H1 (cell line): ENCODE data around the gene STAP2. TPM values are rescaled to one million over a fixed set of nuclear protein-coding genes. Genes with fewer than 3 reads are reported as not detected.

ENCODE experiments used
- CTCF ChIA-PET: fragments of 300-600 bp; sonication (Branson Sonifier 250); formaldehyde crosslinking; loops from one replicate; lab custom pipeline; 2021; ENCODE audit not compliant: partially characterized antibody; lab: Charles Lee
- POLR2A ChIA-PET: fragments of 300-600 bp; sonication (Branson Sonifier 250); formaldehyde crosslinking; loops from one replicate; lab custom pipeline; 2021; ENCODE audit warnings: inconsistent platforms; ENCODE audit not compliant: partially characterized antibody; lab: Charles Lee
- DNase-seq, 2 experiments: peaks; one replicate each; pipeline versions ENCODE4 v3.0.0 to v3.0.0-alpha.2; 2010 to 2022; ENCODE audit warnings: low spot score in 2 of 2, low read depth in 1 of 2, mixed read lengths in 1 of 2
- FAIRE-seq: peaks from 2 replicates; lab custom pipeline; 2011; peaks lifted over from hg19 to GRCh38; lab: Jason Lieb, UNC
- H2AFZ ChIP-seq: 2 replicates; pipeline ENCODE4 v1.8.1; 2012; ENCODE audit warnings: low read length, inconsistent platforms
- H2AK5ac ChIP-seq: 2 replicates; pipeline ENCODE4 v1.6.1; 2013; ENCODE audit warnings: low read depth, low read length
- H2BK120ac ChIP-seq: replicated peaks from 2 replicates; pipeline ENCODE3; 2013; ENCODE audit warnings: low read depth, low read length, inconsistent platforms
- H2BK12ac ChIP-seq: 2 replicates; pipeline ENCODE4 v1.6.1; 2013; ENCODE audit warnings: low read depth, low read length
- H2BK15ac ChIP-seq: 2 replicates; pipeline ENCODE4 v1.6.1; 2013; ENCODE audit warnings: low read length
- H2BK20ac ChIP-seq: 2 replicates; pipeline ENCODE4 v1.6.1; 2013; ENCODE audit warnings: low read length
- H2BK5ac ChIP-seq: 2 replicates; pipeline ENCODE4 v1.6.1; 2013; ENCODE audit warnings: low read depth, low read length
- H3K14ac ChIP-seq: 2 replicates; pipeline ENCODE4 v1.6.1; 2013; ENCODE audit warnings: inconsistent platforms; ENCODE audit not compliant: insufficient read length
- H3K18ac ChIP-seq: 2 replicates; pipeline ENCODE4 v1.6.1; 2013; ENCODE audit warnings: low read length; ENCODE audit errors: extremely low read depth
- H3K23ac ChIP-seq: 2 replicates; pipeline ENCODE4 v1.6.1; 2013; ENCODE audit warnings: inconsistent platforms; ENCODE audit not compliant: insufficient read length
- H3K23me2 ChIP-seq: 2 replicates; pipeline ENCODE4 v1.6.1; 2013; ENCODE audit warnings: low read depth, low read length
- H3K27ac ChIP-seq: 2 replicates; pipeline ENCODE4 v1.6.1; 2011; ENCODE audit warnings: low read depth, low read length, inconsistent platforms
- H3K27me3 ChIP-seq, 4 experiments: replicated peaks in 1 of 4; 1 replicate in 1 of 4; 2 replicates in 3 of 4; pipeline versions ENCODE4 v1.6.1 to v1.8.1; 2011 to 2013; ENCODE audit warnings: low read length in 3 of 4, mild to moderate bottlenecking in 3 of 4, inconsistent platforms in 2 of 4, mixed read lengths in 2 of 4, moderate library complexity in 1 of 4; ENCODE audit not compliant: control insufficient read depth in 3 of 4, insufficient read depth in 3 of 4; ENCODE audit errors: extremely low read depth in 1 of 4
- H3K36me3 ChIP-seq, 4 experiments: 2 replicates each; pipeline versions ENCODE4 v1.6.1 to v1.8.1; 2011 to 2013; ENCODE audit warnings: mild to moderate bottlenecking in 4 of 4, low read length in 3 of 4, moderate library complexity in 2 of 4, control low read depth in 1 of 4, inconsistent platforms in 1 of 4; ENCODE audit not compliant: insufficient read depth in 4 of 4, control insufficient read depth in 2 of 4
- H3K4ac ChIP-seq: replicated peaks from 2 replicates; pipeline ENCODE3; 2013; ENCODE audit warnings: low read length, low read depth, mixed read lengths, inconsistent platforms; ENCODE audit not compliant: insufficient read length
- H3K4me1 ChIP-seq, 4 experiments: replicated peaks in 1 of 4; 1 replicate in 1 of 4; 2 replicates in 3 of 4; pipeline versions ENCODE4 v1.6.1 to v1.8.1; 2011 to 2013; ENCODE audit warnings: low read length in 3 of 4, inconsistent platforms in 2 of 4, mixed read lengths in 1 of 4; ENCODE audit not compliant: insufficient read depth in 4 of 4, control insufficient read depth in 3 of 4
- H3K4me2 ChIP-seq, 2 experiments: 2 replicates each; pipeline versions ENCODE4 v1.6.1 to v1.8.1; 2011 to 2013; ENCODE audit warnings: low read depth in 2 of 2, low read length in 2 of 2, control low read depth in 1 of 2, inconsistent platforms in 1 of 2, mild to moderate bottlenecking in 1 of 2; ENCODE audit not compliant: insufficient read depth in 1 of 2
- H3K4me3 ChIP-seq, 4 experiments: fragments of 200-600, 300-600 bp in 1 of 4; sonication (generic), shearing (Covaris generic), sonication (Bioruptor Twin) in 1 of 4; 2 replicates each; pipeline versions ENCODE4 v1.5.1 to v1.8.1; 2011 to 2016; ENCODE audit warnings: low read length in 4 of 4, low read depth in 3 of 4, control low read depth in 2 of 4, inconsistent platforms in 2 of 4, mild to moderate bottlenecking in 2 of 4, mixed read lengths in 1 of 4, moderate library complexity in 1 of 4; ENCODE audit not compliant: insufficient read depth in 2 of 4; ENCODE audit errors: extremely low read depth in 1 of 4
- H3K56ac ChIP-seq: replicated peaks from 2 replicates; pipeline ENCODE3; 2013; ENCODE audit warnings: low read depth, mild to moderate bottlenecking, mixed read lengths, low read length, inconsistent platforms; ENCODE audit not compliant: insufficient read length
- H3K79me1 ChIP-seq: 2 replicates; pipeline ENCODE4 v1.6.1; 2013; ENCODE audit warnings: low read depth, low read length, control low read depth
- H3K79me2 ChIP-seq, 2 experiments: 2 replicates each; pipeline versions ENCODE4 v1.6.1 to v1.8.1; 2012 to 2013; ENCODE audit warnings: low read length in 2 of 2, mild to moderate bottlenecking in 2 of 2, inconsistent platforms in 1 of 2; ENCODE audit not compliant: insufficient read depth in 2 of 2, control insufficient read depth in 1 of 2
- H3K9ac ChIP-seq, 4 experiments: replicated peaks in 1 of 4; 1 replicate in 1 of 4; 2 replicates in 3 of 4; pipeline versions ENCODE4 v1.6.1 to v1.8.1; 2011 to 2013; ENCODE audit warnings: low read depth in 3 of 4, low read length in 3 of 4, control low read depth in 2 of 4, mild to moderate bottlenecking in 2 of 4, moderate library complexity in 2 of 4, inconsistent platforms in 1 of 4; ENCODE audit errors: extremely low read depth in 1 of 4
- H3K9me3 ChIP-seq, 2 experiments: 2 replicates each; pipeline versions ENCODE4 v1.6.1 to v1.8.1; 2012 to 2013; ENCODE audit warnings: mild to moderate bottlenecking in 2 of 2, moderate library complexity in 2 of 2, control low read depth in 1 of 2, inconsistent platforms in 1 of 2, low read depth in 1 of 2, low read length in 1 of 2, mixed read lengths in 1 of 2; ENCODE audit not compliant: insufficient read depth in 2 of 2
- H4K20me1 ChIP-seq, 2 experiments: replicated peaks in 1 of 2; 2 replicates each; pipeline versions ENCODE3 to v1.8.1; 2011 to 2013; ENCODE audit warnings: inconsistent platforms in 2 of 2, low read length in 2 of 2, mild to moderate bottlenecking in 1 of 2; ENCODE audit not compliant: insufficient read depth in 2 of 2, control insufficient read depth in 1 of 2
- H4K5ac ChIP-seq: 2 replicates; pipeline ENCODE4 v1.6.1; 2013; ENCODE audit warnings: low read length, low read depth, mixed read lengths, inconsistent platforms; ENCODE audit not compliant: insufficient read length
- H4K8ac ChIP-seq: 2 replicates; pipeline ENCODE4 v1.8.0; 2013; ENCODE audit warnings: mild to moderate bottlenecking, moderate library complexity, low read length, inconsistent platforms; ENCODE audit not compliant: insufficient read depth; ENCODE audit errors: extremely low read depth
- H4K91ac ChIP-seq: replicated peaks from 2 replicates; pipeline ENCODE3; 2013; ENCODE audit warnings: low read length, mixed read lengths, inconsistent platforms; ENCODE audit not compliant: insufficient read length
- BRCA1 ChIP-seq: IDR thresholded peaks from 2 replicates; pipeline ENCODE4 v1.6.1; 2012; ENCODE audit warnings: low read depth, low read length, improper control_type of control experiment
- KDM1A ChIP-seq: fragments of 200-600, 300-600 bp; sonication (generic); IDR thresholded peaks from 2 replicates; pipeline ENCODE4 v1.7.1; 2016; ENCODE audit warnings: mild to moderate bottlenecking, low read length, borderline replicate concordance
- SP4 ChIP-seq: IDR thresholded peaks from 2 replicates; pipeline ENCODE4 v1.6.1; 2012; ENCODE audit warnings: low read length, inconsistent platforms
- WGBS, 2 experiments: shearing (Covaris generic) in 1 of 2; methylation state at CpG; one replicate each; pipeline versions ENCODE4 v1.1.6 to v1.1.7; 2013 to 2015; ENCODE audit warnings: low lambda C conversion rate in 2 of 2, mixed read lengths in 2 of 2, inconsistent platforms in 1 of 2, low coverage in 1 of 2, missing lambda C conversion rate in 1 of 2; ENCODE audit not compliant: insufficient replicate concordance in 2 of 2, insufficient coverage in 1 of 2, insufficient read length in 1 of 2; ENCODE audit errors: extremely low coverage in 1 of 2, missing lambda C conversion rate in 1 of 2; 5-methylcytosine and 5-hydroxymethylcytosine counted together
- polyA plus RNA-seq, 7 experiments: library from polyadenylated mRNA; depleted of rRNA in 3 of 7; stranded (reverse) in 5 of 7; unstranded in 2 of 7; fragments of >200 nt in 5 of 7; fragments of 200-250 nt in 2 of 7; gene quantifications; 1 replicate in 5 of 7; 2 replicates in 1 of 7; 4 replicates in 1 of 7; pipeline versions ENCODE4 v1.2.1 to v1.2.3, GENCODE V29; 2011 to 2013; ENCODE audit warnings: missing spikeins in 2 of 7, mixed read lengths in 2 of 7
- total RNA-seq: library from RNA; stranded (reverse); fragmentation: NEBNext Ultra II Directional; extraction: Animal tissue kit (Norgen Biotek cat#: 25700); gene quantifications from 2 replicates; pipeline ENCODE4 v1.2.1, GENCODE V29; 2021

The STAP2 gene
- total and polyA plus RNA-seq, 2 of the 8 experiments (the other 6 are each of a cell fraction or from before 2014, with no cell fraction given), result 15.3 to 37.3 TPM

DNA sequence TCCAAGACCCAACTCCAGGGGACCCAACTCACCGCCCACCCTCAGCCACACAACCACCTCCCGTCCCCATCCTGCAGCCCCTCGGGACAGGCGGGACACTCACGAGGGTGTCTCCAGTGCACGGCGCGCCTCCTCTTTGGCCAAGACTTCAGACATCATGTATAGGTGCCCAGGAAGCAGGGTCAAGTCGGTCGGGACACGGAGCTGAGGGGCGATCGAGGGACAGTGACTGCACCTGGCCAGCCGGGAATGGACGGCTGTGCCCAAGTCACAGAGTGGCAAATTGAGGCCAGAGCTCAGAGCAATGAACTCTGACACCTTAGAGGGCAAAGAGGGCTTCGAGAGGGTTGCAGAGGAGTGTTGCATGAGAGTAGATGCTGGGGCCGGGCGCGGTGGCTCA is 8.8 kb downstream of the STAP2 start:
- Histone ChIP-seq H3K23ac (no peak overlapping the region), H3K4me3 (no peak overlapping the region), H3K4ac (no peak overlapping the region), H4K20me1 (peaks cover 2 to 22% of the 10 kb centered on the region in 2 experiments), H3K36me3 (peaks cover 0 to under 1% (median 0%) of the 10 kb centered on the region in 4 experiments; a peak in 2 of 8 replicates), H4K91ac (no peak overlapping the region), H2BK120ac (no peak overlapping the region), H3K4me2 (peak overlapping the region in 1 of 2 experiments; percentile 88; a peak in 1 of 4 replicates), H3K27me3 (no peaks in the 10 kb centered on the region; a peak in 1 of 7 replicates), H4K8ac (no peak overlapping the region), H2BK12ac (no peak overlapping the region), H3K18ac (no peak overlapping the region), H3K4me1 (peaks cover 0 to 6% (median 3%) of the 10 kb centered on the region in 4 experiments; a peak in 5 of 7 replicates), H2AFZ (no peak overlapping the region), H2BK5ac (no peak overlapping the region), H3K14ac (no peak overlapping the region), H3K9ac (no peak overlapping the region), H3K23me2 (peaks cover 20% of the 10 kb centered on the region; the same call in 1 of the 2 replicates), H3K27ac (no peak overlapping the region), H3K9me3 (no peaks in the 10 kb centered on the region), H2BK20ac (no peak overlapping the region), H3K56ac (no peak overlapping the region), H2BK15ac (peak overlapping the region; percentile 16; the same call in 1 of the 2 replicates), H4K5ac (no peak overlapping the region), H3K79me1 (no peaks in the 10 kb centered on the region), H2AK5ac (no peak overlapping the region), H3K79me2 (no peaks in the 10 kb centered on the region)
- 96% methylated on average over 19 of the region's 19 CpGs; no CpG with 5 or more reads in 1 of the 2 experiments for WGBS, 2 experiments
- no peak for FAIRE-seq
- POLR2A ChIA-PET, result interaction anchor here (0.5 to 4.8 kb wide), 7 partner anchors 9 to 80 kb away, joined by 3 to 46 read pairs (median 6); partner anchors contain the start of genes MPND and STAP2
- CTCF ChIA-PET, result interaction anchor here (0.7 to 1.3 kb wide), 3 partner anchors 18 to 63 kb away, joined by 3 read pairs; no protein-coding TSS in a partner anchor
- no peak for DNase-seq
- no peak for TF ChIP-seq BRCA1
- 0 out of 2 replicates have a peak, but pooled peaks have one; percentile 29 for TF ChIP-seq KDM1A
- TF ChIP-seq SP4, result no peak
